MV-4-11 (cell line): ENCODE measurements around the gene FBXO47.
"Not testable (repeated sequence)": the region's sequence is repeated elsewhere in the genome, so short reads cannot be mapped to it uniquely, and the experiment has no call there.

ENCODE experiments used
- DNase-seq: peaks from one replicate; lab custom pipeline; 2025; lab: John Stamatoyannopoulos, UW

FBXO47 gene

DNA sequence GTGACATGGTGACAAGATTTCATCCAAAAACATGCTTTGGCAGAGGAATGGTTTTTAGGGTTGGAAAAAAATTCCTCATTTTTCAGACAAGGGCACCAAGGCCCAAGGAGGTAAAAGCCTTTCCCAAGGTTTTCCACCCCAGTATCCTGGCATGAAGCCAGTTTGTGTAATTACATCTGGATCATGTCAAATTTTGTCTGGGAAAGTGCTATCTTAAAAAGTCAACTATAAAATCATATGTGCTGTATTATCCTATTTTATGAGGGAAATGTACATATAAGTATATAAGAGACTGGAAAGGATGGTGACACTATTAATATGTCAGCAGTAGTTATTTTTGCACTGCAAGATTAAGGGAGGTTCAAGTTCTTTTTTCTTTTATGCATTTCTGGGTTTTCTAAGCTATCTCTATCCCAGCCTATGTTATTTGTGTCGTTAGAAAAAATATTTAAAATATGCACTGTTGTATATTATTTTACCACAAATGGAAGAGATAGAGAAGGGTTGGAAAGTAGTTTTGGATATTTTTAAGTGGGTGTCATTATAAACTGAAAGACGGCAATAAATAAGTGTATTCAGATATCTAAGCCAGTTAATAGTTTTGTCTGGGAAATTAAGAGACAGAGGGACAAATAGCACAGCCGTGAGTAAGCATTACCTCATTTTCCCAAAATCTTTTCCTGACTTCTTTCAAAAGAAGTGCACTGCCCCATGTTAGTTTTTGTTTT is 13.5 kb upstream of the FBXO47 start:
- no peak for DNase-seq

DNA sequence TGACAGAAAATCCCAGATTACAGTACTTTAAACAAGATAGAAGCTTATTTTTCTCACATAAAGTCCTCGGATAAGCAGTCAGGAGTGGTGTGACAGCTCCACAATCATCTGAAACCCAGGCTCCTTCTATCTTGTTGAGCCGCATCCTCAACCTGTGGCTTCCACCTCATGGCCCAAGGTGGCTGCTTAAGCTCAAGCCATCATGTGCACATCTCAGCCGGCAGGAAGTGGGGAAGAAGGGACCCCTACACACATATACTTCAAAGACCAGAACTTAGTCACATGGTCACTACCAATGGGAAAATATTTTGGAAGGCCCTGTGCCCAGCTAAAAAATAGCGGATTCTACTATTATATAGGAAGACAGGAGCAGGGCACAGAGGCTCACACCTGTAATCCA is 11.0 kb upstream of the FBXO47 start:
- DNase-seq = no peak

DNA sequence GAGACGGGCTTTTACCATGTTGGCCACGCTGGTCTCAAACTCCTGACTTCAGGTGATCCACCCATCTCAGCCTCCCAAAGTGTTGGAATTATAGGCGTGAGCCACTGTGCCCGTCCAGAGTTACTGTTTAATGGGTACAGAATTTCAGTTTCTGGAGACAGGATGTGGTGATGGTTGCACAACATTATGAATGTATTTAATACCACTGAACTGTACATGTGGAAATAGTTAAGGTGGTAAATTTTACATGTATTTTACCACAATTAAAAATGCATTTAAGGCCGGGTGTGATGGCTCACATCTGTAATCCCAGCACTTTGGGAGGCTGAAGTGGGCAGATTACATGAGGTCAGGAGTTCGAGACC is 9.0 kb upstream of the FBXO47 start:
- DNase-seq = peak; percentile 93

DNA sequence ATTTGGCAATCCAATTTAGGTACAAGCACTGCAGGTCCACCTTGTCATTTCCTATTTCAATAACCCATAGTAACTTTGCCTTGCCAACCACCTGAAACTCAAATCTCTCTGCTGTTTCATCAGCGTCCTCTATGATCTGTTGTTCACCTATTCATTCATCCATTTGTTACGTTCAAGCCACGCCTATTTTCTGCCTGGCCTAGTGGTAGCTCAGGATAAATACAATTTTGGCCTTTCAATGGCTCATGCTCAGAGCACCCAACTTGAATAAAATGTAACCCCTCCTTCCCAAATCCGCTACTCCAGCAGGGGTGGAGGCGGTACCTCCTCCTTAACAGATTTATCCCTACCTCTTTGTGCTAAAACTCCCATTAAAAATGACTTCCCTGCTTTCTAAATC is 3.6 kb upstream of the FBXO47 start:
- DNase-seq = no peak

DNA sequence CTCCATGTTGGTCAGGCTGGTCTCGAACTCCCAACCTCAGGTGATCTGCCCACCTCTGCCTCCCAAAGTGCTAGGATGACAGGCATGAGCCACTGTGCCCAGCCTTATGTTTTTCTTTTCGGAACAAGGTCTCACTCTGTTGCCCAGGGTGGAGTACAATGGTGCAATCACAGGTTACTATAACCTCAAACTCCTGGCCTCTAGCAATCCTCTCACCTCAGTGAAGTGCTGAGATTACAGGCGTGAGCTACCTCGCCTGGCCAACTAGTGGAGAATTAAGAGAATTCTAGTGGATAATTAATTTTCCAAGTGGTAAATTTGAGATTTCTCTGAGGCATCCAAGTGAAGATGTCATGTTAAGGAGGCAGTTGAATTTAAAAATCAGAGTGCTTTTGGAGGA is 2.9 kb upstream of the FBXO47 start:
- no peak for DNase-seq

DNA sequence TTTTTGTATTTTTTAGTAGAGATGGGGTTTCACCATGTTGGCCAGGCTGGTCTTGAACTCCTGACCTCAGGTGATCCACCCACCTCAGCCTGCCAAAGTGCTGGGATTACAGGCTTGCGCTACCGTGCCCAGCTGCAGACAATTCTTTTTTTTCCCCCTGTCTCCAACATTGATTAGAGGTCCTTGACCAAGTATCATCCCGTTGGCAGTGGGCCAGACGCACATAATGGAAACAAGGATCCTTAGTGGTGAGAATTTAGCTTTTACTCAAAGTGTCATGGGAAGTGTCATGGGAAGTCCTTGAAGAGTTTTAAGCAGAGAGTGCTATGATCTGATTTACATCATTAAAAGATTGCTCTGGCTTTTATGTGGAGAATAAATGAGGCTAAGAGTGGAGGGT is 2.1 kb upstream of the FBXO47 start:
- DNase-seq = no peak

DNA sequence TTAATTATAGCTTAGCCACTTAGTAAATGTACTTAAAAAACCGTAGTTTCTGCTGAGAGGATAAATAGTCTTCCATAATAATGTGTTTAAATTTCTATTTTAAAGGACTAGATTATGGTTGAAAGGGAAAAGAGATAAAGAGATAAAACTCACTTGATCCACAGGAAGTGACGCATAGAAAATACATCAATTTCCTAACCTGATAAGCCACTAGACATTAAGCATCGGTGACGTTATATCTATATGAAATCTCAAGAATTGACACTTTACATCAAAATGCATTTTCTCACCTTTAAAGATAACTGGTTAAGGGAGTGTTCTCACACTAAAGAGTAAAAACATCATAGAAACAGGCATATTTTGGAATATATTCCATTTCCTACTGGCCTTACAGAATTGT is 5.8 kb downstream of the FBXO47 start:
- DNase-seq = no peak

DNA sequence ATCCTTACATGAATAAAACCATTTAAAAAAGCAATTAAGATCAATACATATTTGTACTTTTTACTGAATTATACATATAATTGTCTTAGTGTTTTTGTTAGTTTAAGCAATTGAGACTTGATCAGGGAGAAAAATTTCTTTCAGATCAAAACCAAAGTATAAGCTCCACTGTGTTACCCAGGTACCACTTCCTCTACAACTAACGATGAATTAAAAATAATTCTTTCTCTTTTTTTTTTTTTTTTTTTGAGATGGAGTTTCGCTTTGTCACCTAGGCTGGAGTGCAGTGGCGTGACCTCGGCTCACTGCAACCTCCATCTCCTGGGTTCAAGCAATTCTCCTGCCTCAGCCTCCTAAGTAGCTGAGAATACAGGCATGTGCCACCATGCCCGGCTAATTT is 6.8 kb downstream of the FBXO47 start:
- DNase-seq = no peak

DNA sequence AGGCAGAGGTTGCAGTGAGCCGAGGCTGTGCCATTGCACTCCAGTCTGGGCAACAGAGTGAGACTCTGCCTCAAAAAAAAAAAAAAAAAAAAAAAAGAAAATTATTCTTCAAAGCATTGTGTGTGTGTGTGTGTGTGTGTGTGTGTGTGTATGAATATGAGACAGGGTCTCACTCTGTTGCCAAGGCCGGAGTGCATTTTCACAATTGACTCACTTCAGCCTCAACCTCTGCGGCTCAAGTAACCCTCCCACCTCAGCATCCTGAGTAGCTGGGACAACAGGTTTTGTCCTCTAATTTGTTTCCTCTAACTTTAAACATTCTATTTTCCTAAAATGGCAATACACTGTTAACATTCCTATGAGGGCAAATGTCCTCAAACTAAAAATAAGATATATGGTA is 7.7 kb downstream of the FBXO47 start:
- DNase-seq = no peak

DNA sequence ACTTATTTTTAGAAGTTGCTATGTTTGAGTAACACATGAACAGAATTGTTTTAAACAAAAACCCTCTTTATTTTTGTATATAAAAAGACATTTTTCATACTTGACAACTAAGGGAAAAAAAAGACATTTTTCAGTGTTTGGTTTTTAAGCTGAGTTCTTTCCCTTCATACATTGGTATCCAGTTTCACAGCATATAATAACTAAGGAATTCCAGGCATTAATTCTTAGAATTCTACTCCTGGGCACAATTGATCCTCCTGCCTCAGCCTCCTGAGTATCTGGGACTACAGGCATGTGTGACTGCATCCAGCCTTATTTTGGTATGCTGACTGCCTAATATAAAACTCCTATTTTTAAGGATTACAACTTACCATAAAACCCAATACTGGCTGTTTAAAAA is 8.4 kb downstream of the FBXO47 start:
- no peak for DNase-seq

DNA sequence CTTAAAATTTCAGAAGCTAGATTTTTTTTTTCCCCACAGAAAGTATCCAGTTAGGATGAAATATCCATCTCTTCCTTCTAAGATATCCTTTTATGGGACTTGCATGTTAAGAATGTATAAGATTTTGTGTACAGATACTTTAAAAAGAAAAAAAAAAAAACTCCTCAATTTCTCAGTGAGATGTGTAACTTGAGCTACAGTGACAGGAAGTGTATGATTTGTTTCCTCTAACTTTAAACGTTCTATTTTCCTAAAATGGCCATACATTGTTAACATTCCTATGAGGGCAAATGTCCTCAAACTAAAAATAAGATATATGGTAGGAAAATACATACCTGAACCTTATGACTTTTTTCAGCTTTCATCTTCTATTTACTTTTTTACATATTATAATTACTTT is 8.9 kb downstream of the FBXO47 start:
- no peak for DNase-seq

DNA sequence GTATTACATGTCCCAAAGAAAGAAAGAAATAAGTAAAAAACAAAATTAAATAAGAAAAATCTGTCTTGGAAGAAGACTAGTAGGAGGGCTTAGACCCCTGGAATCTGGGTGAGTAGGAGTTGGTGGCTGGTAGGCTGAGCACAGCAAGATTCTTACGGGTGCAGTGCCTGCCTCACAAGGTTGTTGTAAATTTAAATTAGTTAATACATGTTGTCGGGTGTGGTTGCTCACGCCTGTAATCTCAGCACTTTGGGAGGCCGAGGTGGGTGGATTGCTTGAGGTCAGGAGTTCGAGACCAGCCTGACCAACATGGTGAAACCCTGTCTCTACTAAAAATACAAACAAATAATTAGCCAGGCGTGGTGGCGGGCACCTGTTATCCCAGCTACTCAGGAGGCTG is 13.4 kb downstream of the FBXO47 start:
- DNase-seq = not testable (repeated sequence)

DNA sequence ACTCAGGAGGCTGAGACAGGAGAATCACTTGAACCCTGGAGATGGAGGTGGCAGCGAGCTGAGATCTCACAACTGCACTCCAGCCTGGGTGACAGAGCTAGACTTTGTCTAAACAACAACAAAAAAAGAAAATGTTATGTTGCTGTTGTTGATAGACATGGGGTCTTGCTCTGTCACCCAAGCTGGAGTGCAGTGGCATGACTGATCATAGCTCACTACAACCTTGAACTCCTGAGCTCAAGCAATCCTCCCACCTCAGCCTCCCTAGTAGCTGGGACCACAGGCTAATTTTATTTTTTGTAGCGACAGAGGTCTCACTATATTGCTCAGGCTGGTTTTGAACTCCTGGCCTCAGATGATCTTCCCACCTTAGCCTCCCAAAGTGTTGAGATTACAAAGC is 20.0 kb downstream of the FBXO47 start:
- no peak for DNase-seq

DNA sequence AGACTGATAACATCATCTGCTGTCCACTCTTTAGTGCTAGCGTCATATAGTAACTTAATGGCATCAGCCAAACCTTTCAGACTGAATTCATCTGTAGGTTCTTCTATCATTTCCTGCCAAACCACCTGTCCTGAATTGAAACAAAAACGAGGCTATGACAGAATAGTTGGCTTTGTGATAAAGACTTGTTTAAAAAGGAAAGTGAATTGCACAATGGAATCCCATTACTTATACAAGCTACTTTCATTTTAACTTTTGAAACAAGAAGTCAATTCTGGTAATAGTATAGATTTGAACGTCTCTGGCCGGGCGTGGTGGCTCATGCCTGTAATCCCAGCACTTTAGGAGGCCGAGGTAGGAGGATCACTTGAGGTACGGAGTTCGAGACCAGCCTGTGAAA is 23.6 kb downstream of the FBXO47 start:
- peak; percentile 82 for DNase-seq

DNA sequence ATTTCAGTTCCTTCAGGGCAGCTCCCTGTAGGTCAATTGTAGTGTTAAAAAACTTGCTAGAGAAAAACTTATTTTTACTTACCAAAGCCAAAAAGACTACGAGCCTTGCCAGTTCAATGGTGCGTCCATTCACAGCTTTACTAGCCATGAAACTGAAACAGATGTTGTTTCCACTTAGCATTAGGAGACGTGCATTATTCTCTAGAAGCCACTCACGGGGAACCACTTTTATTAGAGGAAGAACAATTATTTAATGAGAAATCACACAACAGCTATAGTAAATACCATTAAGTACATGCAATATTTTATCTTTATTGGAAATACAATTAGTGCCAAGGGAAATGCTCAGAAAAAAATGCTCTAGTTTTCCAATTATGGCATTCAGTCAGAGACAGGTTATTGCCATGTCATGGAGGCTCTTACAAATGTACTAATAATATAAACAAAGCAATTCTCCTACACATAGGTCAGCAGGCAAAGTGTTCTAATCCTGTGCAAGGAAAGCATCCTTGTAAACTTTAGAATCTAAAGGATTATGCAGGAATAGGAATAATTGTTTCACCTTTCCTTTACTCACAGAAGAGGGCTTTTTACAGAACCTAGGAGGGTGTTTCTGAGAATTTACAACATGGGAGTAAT is 24.4 kb downstream of the FBXO47 start:
- no peak for DNase-seq

DNA sequence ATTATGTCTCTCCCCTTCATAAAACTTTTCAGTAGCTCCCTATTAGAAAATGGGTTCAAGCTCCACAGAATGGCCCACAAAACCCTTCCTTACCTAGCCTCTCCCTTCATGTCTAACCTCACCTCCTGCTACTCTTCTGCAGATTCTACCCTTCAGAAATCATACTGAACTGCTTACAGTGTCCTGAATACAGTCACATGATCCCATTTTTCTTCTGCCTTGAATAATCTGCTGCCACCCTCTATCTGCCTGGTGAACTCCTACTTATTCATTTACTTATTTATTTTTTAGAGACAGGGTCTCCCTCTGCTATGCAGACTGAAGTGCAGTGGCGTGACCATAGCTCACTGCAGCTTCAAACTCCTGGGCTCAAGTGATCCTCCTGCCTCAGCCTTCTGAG is 26.8 kb downstream of the FBXO47 start:
- no peak for DNase-seq

DNA sequence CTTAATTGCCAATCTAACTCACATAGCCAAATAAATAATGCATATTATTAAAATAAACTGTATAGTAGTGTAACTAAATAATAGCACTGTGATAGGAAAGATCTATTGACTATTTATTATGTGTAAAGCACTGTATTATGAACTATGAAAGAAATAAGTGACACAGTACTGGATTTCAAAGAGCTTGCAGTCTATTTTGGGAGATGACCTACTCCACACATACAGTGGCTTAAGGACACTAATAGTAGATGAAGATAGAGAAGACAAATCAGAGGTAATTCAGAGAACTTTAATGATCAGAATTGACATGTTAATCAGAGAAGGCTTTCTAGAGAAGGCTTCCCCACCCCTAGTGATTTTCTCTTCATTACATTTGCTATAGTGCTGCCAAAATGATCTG is 27.2 kb downstream of the FBXO47 start:
- DNase-seq = no peak

DNA sequence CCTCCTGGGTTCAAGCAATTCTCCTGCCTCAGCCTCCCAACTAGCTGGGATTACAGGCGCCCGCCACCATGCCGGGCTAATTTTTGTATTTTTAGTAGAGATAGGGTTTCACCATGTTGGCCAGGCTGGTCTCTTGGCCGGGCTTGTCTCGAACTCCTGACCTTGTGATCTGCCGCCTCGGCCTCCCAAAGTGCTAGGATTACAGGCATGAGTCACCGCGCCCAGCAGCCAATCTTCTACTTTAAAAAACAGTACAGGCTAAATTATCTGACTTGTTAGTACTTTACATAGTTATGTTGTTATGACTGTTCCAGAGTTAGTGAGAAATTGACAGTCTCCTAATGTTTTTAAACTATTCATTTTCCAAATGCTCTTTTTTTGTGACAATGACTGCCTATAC is 33.2 kb downstream of the FBXO47 start:
- DNase-seq = not testable (repeated sequence)

DNA sequence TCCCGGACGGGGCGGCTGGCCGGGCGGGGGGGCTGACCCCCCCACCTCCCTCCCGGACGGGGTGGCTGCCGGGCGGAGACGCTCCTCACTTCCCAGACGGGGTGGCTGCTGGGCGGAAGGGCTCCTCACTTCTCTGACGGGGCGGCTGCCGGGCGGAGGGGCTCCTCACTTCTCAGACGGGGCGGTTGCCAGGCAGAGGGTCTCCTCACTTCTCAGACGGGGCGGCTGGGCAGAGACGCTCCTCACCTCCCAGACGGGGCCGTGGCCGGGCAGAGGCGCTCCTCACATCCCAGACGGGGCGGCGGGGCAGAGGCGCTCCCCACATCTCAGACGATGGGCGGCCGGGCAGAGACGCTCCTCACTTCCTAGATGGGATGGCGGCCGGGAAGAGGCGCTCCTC is 36.4 kb downstream of the FBXO47 start:
- DNase-seq = not testable (repeated sequence)

DNA sequence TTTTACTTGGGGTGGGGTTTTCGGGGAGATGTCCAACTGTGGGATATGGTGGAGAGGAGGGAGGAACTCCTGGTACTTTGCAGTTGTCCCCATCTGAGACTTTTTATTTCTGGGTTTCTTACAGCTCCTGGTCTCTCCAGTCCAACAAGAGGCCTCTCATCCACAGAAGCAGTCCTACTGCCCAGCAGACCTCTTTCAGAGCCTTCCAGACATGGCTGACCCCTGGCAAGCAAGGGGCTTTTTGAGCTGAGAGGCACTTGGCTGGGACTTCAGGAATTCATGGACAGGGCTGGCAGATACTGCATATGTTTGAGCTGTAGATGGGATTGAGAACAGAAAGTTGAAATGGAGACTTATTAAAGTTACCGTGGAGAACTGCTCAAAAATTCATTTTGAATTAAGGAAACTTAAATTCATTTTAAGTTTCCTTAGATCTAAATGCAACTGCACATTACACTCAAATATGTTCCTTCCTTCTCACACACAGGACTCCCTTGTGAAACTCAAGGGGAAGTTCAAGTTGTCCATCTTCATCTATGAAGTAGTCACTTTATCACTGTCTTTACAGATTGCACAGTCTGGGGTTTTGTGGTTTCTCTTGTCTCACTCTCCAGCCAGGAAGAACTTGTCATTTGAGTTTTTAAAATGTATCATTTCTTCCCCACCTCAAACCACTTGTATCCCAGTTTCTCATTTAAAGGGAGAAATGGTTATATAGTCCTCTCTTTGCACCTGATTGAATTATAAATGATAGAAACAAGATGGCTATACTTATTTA is 40.7 kb downstream of the FBXO47 start:
- peak; percentile 97 for DNase-seq

DNA sequence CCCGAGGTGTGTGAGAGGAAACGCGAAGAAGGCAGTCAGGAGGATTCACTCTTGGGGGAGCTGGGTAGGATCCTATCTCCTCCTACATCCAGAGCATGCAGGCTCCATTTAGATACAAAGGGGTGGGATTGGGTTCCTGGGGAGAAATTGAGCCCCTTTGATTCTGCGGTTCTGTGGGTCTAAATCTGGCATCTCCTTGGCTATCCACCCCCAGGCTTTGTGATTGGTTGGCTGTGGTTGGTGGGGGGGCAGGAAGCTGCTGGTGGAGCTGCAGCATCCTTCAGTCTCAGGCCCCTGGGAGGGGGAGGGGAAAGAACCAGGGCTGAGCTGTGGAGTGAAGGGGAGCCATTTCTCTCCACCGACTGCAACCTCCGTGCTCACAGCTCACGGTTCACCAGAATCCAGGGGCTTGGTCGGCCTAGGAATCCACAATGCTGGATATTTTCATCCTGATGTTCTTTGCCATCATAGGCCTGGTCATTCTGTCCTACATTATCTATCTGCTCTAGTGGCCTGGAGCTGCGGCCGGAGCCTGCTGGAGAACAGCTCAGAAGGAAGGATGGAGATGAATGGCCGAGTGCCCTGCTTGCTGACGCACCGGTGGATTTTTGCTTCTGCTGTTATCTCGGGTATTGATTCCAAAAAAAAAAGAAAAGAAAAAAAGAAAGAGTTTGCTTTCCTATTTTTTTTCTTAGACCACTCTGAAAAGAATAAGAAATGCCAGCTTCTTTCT is 41.8 kb downstream of the FBXO47 start, which contains the start of gene LASP1NB:
Gene LASP1NB (plus strand): TSS at position 352 of the 733 bp plus-strand sequence.
- no peak for DNase-seq

DNA sequence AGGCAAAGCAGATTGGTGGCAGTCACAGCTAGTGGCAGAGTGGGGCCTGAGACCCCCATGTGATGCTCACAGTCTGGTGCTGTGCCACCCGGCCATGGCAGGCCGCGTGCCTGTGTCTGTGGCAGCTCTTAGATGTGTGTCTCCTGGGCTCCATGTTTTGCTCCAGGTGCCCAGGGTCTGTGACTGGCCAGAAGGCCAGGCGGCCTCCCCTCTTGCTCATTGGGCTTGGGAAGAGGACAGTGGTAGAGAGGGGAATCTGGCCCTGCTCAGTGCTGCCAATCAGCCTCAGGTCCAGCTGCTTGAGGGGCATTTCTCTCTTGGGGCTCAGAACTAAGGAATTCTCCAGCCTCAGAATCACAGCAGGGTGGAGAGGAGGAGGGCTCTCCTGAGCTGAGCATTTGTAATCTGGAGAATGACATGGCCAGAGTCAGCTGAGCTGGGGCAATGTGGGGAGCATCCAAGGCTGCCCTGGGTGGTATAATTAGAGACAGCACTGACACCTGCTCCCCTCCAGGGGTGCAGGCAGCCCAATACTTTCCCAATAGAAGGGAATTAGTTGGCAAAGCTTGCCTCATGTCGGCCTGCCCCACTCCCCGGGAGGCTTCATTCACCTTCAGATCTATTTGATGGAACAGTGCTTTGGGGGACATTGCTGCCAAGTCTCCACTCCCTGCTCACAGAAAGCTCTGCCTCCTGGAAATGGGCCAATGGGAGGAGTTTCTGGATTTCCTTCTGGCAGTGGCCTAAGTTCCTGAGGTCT is 44.5 kb downstream of the FBXO47 start:
- DNase-seq = no peak
